Prostate gland (tissue), 2 donors: Measurements from ENCODE around the gene UNC79. TPM values are rescaled to one million over a fixed set of nuclear protein-coding genes. Genes with fewer than 3 reads are reported as not detected.

Experiments
- DNase-seq: peaks from one replicate; pipeline ENCODE4 v3.0.0-alpha.2; 2019; ENCODE audit warnings: low spot score
- H3K27ac ChIP-seq, 2 donors: fragments of 200-600 bp; sonication (generic); 2 replicates each; pipeline ENCODE4 v1.5.1; 2017 to 2019
- H3K27me3 ChIP-seq: fragments of 200-600 bp; sonication (generic); replicated peaks from 2 replicates; pipeline ENCODE4 v1.5.1; 2019; ENCODE audit not compliant: insufficient read depth
- H3K36me3 ChIP-seq, 2 donors: fragments of 200-600 bp; sonication (generic); 1 replicate in 1 of 2; 2 replicates in 1 of 2; pipeline versions ENCODE4 v1.5.1 to v1.8.1; 2017 to 2019
- H3K4me1 ChIP-seq: fragments of 200-600 bp; sonication (generic); replicated peaks from 2 replicates; pipeline ENCODE4 v1.5.1; 2019
- H3K4me3 ChIP-seq, 2 donors: fragments of 200-600 bp; sonication (generic); 2 replicates each; pipeline ENCODE4 v1.5.1; 2017 to 2019
- H3K9me3 ChIP-seq: fragments of 200-600 bp; sonication (generic); 2 replicates; pipeline ENCODE4 v1.5.1; 2017
- CTCF ChIP-seq, 4 experiments: fragments of 200-600 bp in 2 of 4; fragments of 450-650 bp in 2 of 4; sonication (generic) in 2 of 4; IDR thresholded peaks; 1 replicate in 3 of 4; 2 replicates in 1 of 4; pipeline ENCODE4 v1.5.1; 2016 to 2019; ENCODE audit warnings: antibody characterized with exemption in 4 of 4, mild to moderate bottlenecking in 2 of 4, moderate library complexity in 2 of 4
- POLR2A ChIP-seq: fragments of 450-650 bp; IDR thresholded peaks from one replicate; pipeline ENCODE4 v1.6.1; 2016; ENCODE audit warnings: antibody characterized with exemption, mild to moderate bottlenecking
- POLR2AphosphoS5 ChIP-seq: sonication (generic); formaldehyde crosslinking; IDR thresholded peaks from one replicate; pipeline ENCODE4 v1.6.1; 2017; ENCODE audit warnings: antibody characterized with exemption
- WGBS: methylation state at CpG from one replicate; pipeline ENCODE4 v1.1.5; 2018; 5-methylcytosine and 5-hydroxymethylcytosine counted together
- intact Hi-C: fragments of 100-400 bp; cut with DNase I; formaldehyde crosslinking; loops from one replicate; pipeline ENCODE4 v1.14.2; 2022
- total RNA-seq, 2 donors: library from RNA; depleted of rRNA; stranded (reverse); fragments of >200 nt; gene quantifications; one replicate each; pipeline ENCODE4 v1.1.0, GENCODE V29; 2016

UNC79 gene
- total RNA-seq, 2 donors from 2014 or later = 0.32 to 1.0 TPM

- TF ChIP-seq POLR2A = no peak
- TF ChIP-seq POLR2AphosphoS5 = no peak
- no peak for TF ChIP-seq CTCF (IDR thresholded peaks at IDR 0.05)
- intact Hi-C loops = no loop called here
- Histone ChIP-seq H3K36me3 (no peaks in the 10 kb centered on the region), H3K4me3 (no peak overlapping the region), H3K9me3 (no peaks in the 10 kb centered on the region), H3K27me3 (no peaks in the 10 kb centered on the region), H3K4me1 (no peaks in the 10 kb centered on the region), H3K27ac (no peak overlapping the region)
- no peak for DNase-seq
- WGBS = 85% methylated on average over 23 of the region's 23 CpGs
Observed at GRCh38 chr14:93727039-93727740, 296.5 kb downstream of the UNC79 start.

- H3K4me3 ChIP-seq = no peak overlapping the region
- WGBS = 94% methylated on average over 19 of the region's 19 CpGs
- intact Hi-C loops = no loop called here
- no peak for DNase-seq
- H3K27ac ChIP-seq = no peak overlapping the region
- no peaks in the 10 kb centered on the region for H3K9me3 ChIP-seq
- no peaks in the 10 kb centered on the region for H3K27me3 ChIP-seq
- H3K36me3 ChIP-seq = no peaks in the 10 kb centered on the region
- H3K4me1 ChIP-seq = no peaks in the 10 kb centered on the region
- TF ChIP-seq POLR2A (no peak), CTCF (IDR thresholded peaks at IDR 0.05) (no peak)
Observed at GRCh38 chr14:93727917-93728650, 297.3 kb downstream of the UNC79 start.

- DNase-seq = no peak
- no peaks in the 10 kb centered on the region for H3K4me1 ChIP-seq
- TF ChIP-seq POLR2AphosphoS5 = no peak
- TF ChIP-seq POLR2A = no peak
- no peak for TF ChIP-seq CTCF (IDR thresholded peaks at IDR 0.05)
- no peaks in the 10 kb centered on the region for H3K36me3 ChIP-seq
- no peaks in the 10 kb centered on the region for H3K9me3 ChIP-seq
- WGBS = 88% methylated on average over 8 of the region's 8 CpGs
- intact Hi-C loops = no loop called here
- H3K4me3 ChIP-seq = no peak overlapping the region
- no peaks in the 10 kb centered on the region for H3K27me3 ChIP-seq
- H3K27ac ChIP-seq = no peak overlapping the region
Observed at GRCh38 chr14:93728651-93729016, 297.9 kb downstream of the UNC79 start.

GRCh38 chr14:93729993-93730392 is 299.3 kb downstream of the UNC79 start:
- Histone ChIP-seq H3K4me3 (no peak overlapping the region), H3K27me3 (no peaks in the 10 kb centered on the region), H3K4me1 (no peaks in the 10 kb centered on the region), H3K9me3 (no peaks in the 10 kb centered on the region), H3K36me3 (no peaks in the 10 kb centered on the region), H3K27ac (no peak overlapping the region)
- no peak for DNase-seq
- intact Hi-C loops = no loop called here
- WGBS = 75% methylated on average over 10 of the region's 10 CpGs
- TF ChIP-seq POLR2A = no peak
- no peak for TF ChIP-seq POLR2AphosphoS5
- no peak for TF ChIP-seq CTCF (IDR thresholded peaks at IDR 0.05)

- intact Hi-C loops = no loop called here
- no peaks in the 10 kb centered on the region for H3K27me3 ChIP-seq
- H3K4me1 ChIP-seq = no peaks in the 10 kb centered on the region
- TF ChIP-seq POLR2AphosphoS5 = no peak
- no peaks in the 10 kb centered on the region for H3K9me3 ChIP-seq
- no peak overlapping the region for H3K27ac ChIP-seq
- H3K4me3 ChIP-seq = no peak overlapping the region
- WGBS = 78% methylated on average over 7 of the region's 7 CpGs
- H3K36me3 ChIP-seq = no peaks in the 10 kb centered on the region
- no peak for DNase-seq
Observed at GRCh38 chr14:93731753-93732152, 301.0 kb downstream of the UNC79 start.
